ENCODE data around the gene GTF2H2C.
"Not testable (repeated sequence)": the region's sequence is repeated elsewhere in the genome, so short reads cannot be mapped to it uniquely, and the experiment has no call there.

The GTF2H2C gene

DNA sequence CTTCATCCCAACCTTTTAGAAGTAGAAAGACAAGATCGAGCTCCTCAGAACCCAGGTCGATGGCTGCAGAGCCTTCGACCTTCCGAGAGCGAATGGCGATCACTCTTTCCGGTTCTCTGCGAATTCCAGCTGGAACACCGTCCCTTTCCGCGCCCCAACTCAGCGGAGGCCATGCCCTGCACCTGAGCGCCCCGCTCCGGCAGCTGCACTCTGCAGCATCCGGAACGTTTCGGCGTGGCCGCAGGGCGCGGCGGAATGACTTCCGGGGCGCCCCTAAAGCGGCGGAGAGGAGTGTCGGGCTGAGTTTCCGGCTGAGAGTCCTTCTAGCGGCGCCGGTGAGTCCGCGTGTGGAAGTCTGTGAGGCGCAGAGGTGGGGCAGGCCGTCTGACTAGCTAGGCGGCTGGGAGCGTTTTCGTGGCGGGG, at the start of gene GTF2H2C:
Gene GTF2H2C, plus strand, starts transcription at position 284 of the 423 bp plus-strand sequence. CDS start 4,942 bp downstream, outside the sequence.
- not testable (repeated sequence) for DNase-seq

DNA sequence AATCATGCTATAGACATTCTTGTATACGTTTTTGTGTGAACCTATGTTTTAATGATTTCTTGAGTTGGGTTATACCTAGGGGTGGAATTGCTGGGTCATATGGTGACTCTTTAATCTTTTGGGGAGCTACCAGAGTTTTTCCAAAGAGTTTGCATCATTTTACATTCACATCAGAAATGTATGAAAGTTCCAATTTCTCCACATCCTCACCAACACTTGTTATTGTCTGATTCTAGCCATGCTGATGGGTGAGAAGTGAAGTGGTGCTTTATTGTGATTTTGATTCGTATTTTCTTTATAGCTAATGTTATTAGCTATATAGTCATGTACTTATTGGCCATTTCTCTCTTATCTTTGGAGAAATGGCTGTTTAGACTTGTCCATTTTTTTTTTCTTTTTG, 49.3 kb upstream of the GTF2H2C start:
- DNase-seq: no peak

DNA sequence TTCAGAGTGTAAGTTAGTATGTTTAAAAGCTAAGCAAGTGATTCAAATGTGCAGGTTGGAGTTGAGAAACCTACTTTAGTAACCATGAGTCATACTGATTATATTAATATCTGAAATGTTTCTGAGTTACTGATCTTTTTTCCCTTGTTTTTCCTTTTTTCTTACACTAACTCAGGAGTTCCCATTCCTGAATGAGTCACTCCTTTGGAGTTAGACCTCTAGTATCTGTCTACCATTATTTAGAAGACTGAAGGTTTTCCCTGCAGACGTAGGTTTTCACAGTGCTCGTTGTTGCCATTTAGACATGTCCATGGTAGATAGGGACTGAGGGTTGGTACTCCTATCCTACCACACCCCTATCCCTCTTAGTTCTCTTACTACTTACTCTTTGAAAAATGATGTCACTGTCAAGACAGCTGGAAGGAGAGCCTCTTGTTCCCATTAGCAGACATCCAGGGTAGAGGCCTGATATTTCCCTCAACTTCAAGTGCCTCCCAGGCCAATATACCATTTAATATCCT, 47.2 kb upstream of the GTF2H2C start:
- no peak for DNase-seq

DNA sequence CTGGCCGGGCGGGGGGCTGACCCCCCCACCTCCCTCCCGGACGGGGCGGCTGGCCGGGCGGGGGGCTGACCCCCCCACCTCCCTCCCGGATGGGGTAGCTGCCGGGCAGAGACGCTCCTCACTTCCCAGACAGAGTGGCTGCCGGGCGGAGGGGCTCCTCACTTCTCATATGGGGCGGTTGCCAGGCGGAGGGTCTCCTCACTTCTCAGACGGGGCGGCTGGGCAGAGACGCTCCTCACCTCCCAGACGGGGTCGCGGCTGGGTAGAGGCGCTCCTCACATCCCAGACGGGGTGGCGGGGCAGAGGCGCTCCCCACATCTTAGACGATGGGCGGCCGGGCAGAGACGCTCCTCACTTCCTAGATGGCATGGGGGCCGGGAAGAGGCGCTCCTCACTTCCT, 44.4 kb upstream of the GTF2H2C start:
- DNase-seq: not testable (repeated sequence)

GRCh38 chr5:69516769-69517168, 43.2 kb upstream of the GTF2H2C start:
- DNase-seq: no peak

GRCh38 chr5:69517763-69518212, 42.2 kb upstream of the GTF2H2C start:
- no peak for DNase-seq

DNA sequence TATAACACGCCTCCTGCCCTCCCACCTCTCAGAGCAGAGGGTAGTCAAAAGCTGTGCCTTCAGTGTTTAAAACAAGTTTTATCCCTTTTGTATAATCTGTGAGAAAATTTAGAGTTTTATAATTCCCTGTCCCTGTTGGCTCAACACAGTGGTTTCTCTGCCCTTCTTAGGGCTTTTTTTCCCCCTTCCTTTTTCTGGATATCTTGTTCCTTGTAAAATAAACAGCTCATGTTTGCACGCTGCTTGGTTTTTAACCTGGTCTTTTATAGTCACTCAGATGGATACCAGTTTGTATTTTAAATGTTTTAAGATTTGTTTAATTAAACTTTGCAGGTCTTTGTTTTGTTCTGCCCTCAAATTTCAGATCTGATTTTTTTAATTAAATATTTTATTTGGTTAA, 40.7 kb upstream of the GTF2H2C start:
- no peak for DNase-seq

- DNase-seq: no peak
Observed at GRCh38 chr5:69522035-69522434, 38.0 kb upstream of the GTF2H2C start.

- no peak for DNase-seq
Observed at GRCh38 chr5:69525490-69525889, 34.5 kb upstream of the GTF2H2C start.

DNA sequence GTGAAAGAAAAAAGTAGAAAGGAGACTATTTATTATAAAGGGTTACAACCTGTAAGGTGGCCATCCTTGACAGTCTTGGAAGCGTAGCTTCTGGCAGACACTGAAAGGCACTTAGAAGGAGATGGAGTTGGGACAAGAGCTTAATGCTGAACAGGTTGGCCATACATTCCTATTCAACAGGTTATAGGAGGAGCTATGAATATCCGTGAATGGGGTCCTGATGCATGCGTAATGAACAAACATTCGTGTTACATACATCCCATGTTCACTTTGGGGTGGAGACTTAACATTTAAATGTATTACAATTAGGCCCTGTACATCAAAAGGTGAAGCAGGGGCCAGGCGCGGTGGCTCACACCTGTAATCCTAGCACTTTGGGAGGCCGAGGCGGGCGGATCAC, 33.3 kb upstream of the GTF2H2C start:
- no peak for DNase-seq

- no peak for DNase-seq
Observed at GRCh38 chr5:69527128-69527770, 32.7 kb upstream of the GTF2H2C start.

- no peak for DNase-seq
Observed at GRCh38 chr5:69528035-69528434, 32.0 kb upstream of the GTF2H2C start.

GRCh38 chr5:69528609-69529008, 31.4 kb upstream of the GTF2H2C start:
- DNase-seq: no peak

GRCh38 chr5:69530561-69531405, 29.2 kb upstream of the GTF2H2C start:
- no peak for DNase-seq

- no peak for DNase-seq
Observed at GRCh38 chr5:69531406-69531801, 28.6 kb upstream of the GTF2H2C start.

GRCh38 chr5:69537911-69538310, 22.1 kb upstream of the GTF2H2C start:
- DNase-seq: not testable (repeated sequence)

DNA sequence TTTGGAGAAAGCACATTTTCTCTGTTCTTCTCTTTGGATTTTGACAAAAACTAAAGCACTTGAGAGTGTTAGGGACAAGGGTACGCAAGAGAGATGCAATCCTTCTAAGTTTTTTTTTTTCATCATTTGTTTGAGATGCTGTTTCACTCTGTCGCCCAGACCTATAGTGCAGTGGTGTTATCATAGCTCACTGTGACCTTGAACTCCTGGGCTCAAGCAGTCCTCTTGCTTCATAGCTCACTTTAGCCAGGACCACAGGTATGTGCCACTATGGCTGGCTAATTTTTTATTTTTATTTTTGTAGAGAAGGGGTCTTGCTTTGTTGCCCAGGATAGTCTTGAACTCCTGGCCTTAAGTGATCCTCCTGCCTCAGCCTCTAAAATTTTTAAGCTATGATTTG, 21.3 kb upstream of the GTF2H2C start:
- DNase-seq: not testable (repeated sequence)

GRCh38 chr5:69541347-69541746, 18.6 kb upstream of the GTF2H2C start:
- DNase-seq: not testable (repeated sequence)

GRCh38 chr5:69542838-69543618, 17.0 kb upstream of the GTF2H2C start:
- not testable (repeated sequence) for DNase-seq

DNA sequence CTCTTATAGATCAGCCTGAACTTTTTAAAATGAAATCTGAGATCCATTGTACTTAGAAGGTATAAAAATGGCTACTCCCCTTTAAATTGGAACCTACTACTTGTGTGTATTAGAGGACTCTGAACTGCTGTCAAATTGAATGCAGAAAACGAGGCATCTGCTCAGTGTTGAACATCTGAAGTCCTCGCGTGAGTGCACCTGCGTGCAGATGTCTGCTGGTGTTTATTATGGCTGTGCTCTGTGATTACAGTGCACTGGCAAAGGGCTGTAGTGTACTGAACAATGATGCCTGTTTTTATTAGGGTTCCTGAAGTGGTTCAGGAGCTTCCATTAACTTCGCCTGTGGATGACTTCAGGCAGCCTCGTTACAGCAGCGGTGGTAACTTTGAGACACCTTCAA, 15.4 kb upstream of the GTF2H2C start:
- not testable (repeated sequence) for DNase-seq

- DNase-seq: not testable (repeated sequence)
Observed at GRCh38 chr5:69560587-69561431, 818 bp downstream of the GTF2H2C start.

- DNase-seq: not testable (repeated sequence)
Observed at GRCh38 chr5:69566172-69566571, 6.2 kb downstream of the GTF2H2C start.

Data from DMS 273 treated with DMSO at 0.1 percent for 48 hours (cell line).